Measurements from ENCODE around the gene DAO.
A peak's percentile ranks its signal among the peaks of the same experiment; 100 is the strongest.

Gene DAO

DNA sequence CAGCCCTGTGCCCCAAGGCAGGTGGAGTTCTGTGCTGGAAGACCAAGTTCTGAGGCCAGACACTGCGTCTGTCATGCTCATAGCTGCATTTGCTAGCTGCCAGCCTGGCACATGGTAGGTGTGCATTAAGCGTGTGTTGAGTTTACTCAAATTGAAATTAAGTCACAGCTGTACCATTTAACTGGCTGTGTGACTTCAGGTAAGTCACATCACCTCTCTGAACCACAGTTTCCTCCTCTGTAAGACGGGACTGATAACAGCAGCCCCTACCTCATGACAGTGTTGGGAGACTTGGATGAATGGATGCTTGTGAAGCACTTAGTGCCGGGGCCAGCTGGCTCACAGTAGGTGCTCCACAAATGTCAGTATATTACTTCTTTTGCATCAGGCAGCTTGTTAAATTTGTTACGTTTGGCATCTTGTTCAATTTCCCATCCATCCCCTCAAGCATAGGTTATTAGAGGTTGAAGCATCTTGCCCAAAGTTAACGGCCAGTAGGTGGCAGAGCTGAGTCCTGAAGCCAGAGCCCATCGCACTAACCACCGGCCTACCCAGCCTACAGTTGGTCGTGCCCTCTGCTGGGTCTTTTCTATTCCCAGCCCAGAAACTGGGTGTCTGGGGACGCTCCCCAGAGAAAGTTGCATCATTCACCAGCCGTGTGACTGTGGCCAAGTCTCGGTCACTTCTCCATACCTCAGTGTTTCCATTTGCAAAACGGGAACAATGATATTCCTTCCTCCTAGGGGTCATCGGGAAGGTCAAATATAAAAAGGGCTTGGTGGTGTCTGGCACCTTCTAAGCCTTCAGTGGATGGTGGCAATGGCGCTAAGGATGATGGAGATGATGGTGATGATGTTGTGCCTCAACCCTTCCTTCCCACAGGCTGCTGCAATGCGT lies 4.5 kb downstream of the DAO start:
- Mint-ChIP-seq H3K4me3 (no peak overlapping the region), H3K27ac (no peak overlapping the region), H3K36me3 (no peaks in the 10 kb centered on the region), H3K4me1 (peaks cover 6% of the 10 kb centered on the region), H3K9me3 (no peaks in the 10 kb centered on the region)
- ATAC-seq (peak; percentile 79), DNase-seq (ENCODE audit: low spot score in 2 of 2) (peak; percentile 56 to 85)

DNA sequence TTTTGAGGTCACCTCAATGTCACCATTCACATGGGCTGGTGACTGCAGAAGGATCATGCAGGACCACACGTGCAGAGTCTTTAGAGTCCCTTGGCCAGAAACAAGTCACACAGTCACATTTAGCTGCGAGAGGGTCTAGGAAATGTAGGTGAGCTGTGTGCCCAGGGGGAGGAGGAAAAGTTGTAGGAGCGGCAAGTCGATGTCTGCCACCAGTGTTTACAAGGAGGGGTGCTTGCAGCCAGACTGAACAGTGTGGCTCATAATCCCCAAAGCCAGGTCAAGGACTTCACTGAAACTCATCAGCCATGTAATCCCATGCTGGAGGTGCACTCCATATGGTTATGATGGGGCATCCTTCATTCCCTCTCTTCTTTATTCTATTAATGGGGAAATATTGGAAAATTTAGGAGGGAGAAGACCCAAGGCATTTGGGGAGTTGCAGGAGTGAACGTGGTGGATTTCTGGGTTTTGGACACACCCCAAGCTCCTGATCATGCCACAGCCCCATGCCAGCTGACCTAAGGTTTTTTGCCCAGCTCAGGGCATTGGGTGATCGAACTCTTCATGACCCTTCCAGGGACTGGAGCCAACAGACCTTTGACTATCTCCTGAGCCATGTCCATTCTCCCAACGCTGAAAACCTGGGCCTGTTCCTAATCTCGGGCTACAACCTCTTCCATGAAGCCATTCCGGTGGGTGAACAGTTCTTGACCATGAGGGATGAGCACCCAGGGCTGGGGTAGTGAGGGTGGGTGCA lies 7.2 kb downstream of the DAO start:
- Mint-ChIP-seq H3K27ac (no peak overlapping the region), H3K4me3 (no peak overlapping the region), H3K9me3 (peaks cover 3% of the 10 kb centered on the region), H3K4me1 (peaks cover 6% of the 10 kb centered on the region), H3K36me3 (no peaks in the 10 kb centered on the region)
- DNase-seq (ENCODE audit: low spot score in 2 of 2) = no peak
- no peak for ATAC-seq

DNA sequence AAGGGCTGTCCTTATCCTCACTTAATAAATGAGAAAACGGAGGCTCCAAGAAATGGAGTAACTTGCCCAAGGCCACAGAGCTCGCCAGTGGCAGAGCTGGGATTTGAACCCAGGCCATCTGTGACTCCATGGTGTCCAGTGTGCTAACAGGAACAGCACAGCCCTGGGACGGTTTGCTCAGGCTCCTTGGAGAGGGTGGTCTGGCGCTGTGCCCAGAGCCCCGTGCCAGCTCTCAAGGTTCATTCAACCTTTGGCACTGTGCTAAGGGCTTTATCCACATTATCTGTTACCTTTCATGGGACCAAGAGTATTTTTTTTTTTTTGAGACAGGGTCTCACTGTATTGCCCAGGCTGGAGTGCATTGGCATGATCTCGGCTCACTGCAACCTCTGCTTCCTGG lies 8.1 kb downstream of the DAO start:
- Mint-ChIP-seq H3K9me3 (peaks cover 3% of the 10 kb centered on the region), H3K4me3 (no peak overlapping the region)
- no peak for ATAC-seq

DNA sequence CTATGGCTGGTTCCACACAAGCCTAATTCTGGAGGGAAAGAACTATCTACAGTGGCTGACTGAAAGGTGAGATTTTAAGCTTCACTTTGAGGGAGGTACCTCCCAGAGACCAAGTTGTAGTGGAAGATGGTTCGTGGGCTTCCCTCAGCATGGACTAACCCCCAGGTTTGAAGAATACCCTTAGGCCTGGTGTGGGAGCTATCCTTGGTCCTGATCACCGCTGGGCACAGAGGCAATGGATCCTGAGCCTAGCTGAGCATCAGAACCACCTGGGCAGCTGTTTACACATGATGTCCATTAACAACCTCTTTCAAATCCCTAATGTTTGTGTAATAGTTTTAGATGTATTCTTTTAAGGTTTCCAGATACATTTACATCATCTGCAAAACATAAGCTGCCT lies 10.3 kb downstream of the DAO start:
- no peak for DNase-seq (ENCODE audit: low spot score in 2 of 2)
- Mint-ChIP-seq H3K9me3 (peaks cover 3% of the 10 kb centered on the region), H3K36me3 (no peaks in the 10 kb centered on the region), H3K4me1 (peaks cover 2% of the 10 kb centered on the region), H3K27ac (no peak overlapping the region), H3K4me3 (no peak overlapping the region)
- ATAC-seq = no peak

More for the DNA sequence above, 8.1 kb downstream of the DAO start:
- Mint-ChIP-seq H3K27ac (no peak overlapping the region), H3K36me3 (no peaks in the 10 kb centered on the region), H3K4me1 (peaks cover 6% of the 10 kb centered on the region)
- DNase-seq (ENCODE audit: low spot score in 2 of 2) = no peak

DNA sequence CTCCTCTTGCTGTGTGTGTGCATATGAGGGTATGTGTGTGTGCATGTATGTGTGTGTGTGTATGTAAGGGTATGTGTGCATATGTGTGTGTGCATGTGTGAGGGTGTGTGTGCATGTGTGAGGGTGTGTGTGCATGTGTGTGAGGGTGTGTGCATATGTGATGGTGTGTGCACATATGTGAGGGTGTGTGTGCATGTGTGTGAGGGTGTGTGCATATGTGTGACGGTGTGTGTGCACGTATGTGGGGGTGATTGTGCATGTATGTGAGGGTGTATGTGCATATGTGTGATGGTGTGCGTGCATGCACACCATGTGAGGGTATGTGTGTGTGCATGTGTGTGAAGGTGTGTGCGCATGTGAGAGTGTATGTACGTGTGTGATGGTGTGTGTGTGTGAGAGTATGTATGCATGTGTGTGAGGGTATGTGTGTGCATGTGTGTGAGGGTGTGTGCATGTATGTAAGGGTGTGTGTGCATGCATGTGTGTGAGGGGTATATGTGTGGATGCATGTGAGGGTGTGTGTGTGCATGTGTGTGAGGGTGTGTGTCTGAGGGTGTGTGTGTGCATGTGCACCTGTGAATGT lies 15.4 kb downstream of the DAO start:
- Mint-ChIP-seq H3K4me1 (peaks cover 8% of the 10 kb centered on the region), H3K36me3 (no peaks in the 10 kb centered on the region), H3K4me3 (no peak overlapping the region), H3K9me3 (peaks cover 3% of the 10 kb centered on the region), H3K27ac (no peak overlapping the region)
- DNase-seq (ENCODE audit: low spot score in 2 of 2) = no peak
- ATAC-seq = no peak

DNA sequence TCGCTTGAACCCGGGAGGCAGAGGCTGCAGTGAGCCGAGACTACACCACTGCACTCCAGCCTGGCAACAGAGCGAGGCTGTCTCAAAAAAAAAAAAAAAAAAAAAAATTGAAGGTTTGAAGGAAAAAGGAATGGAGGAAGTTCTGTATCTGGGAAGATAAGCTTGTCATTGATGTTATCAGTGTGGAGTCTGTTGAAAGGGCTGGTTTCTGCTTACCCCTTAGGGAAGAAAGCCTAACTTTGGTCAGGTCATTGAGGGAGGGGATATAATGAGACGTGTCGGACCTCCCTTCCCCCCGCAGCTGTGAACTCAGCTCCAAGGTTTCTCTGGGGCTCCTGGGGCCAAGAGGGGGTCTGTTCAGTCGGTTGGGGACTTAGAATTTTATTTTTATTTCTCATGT lies 16.4 kb downstream of the DAO start:
- Mint-ChIP-seq H3K27ac (no peak overlapping the region), H3K4me1 (peaks cover 8% of the 10 kb centered on the region), H3K36me3 (no peaks in the 10 kb centered on the region), H3K9me3 (no peaks in the 10 kb centered on the region), H3K4me3 (no peak overlapping the region)
- no peak for ATAC-seq
- DNase-seq (ENCODE audit: low spot score in 2 of 2) = no peak

DNA sequence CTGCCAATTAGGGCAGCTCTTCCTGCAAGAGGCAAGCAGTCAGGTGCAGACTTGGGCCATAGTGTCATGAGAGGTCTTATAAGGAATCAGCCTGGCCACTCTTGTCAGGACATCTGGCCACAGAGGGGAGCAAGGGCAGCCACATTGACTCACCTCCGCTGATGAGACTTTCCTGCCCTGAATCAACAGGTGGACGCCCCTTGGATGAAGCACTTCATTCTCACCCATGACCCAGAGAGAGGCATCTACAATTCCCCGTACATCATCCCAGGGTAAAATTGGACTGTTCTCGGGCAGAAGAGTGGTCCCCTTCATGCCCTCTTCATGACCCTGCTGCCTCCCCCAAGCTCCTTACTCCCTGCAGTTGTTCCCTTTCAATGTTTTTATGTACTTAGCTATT lies 16.9 kb downstream of the DAO start:
- Mint-ChIP-seq H3K9me3 (no peaks in the 10 kb centered on the region), H3K36me3 (no peaks in the 10 kb centered on the region), H3K4me3 (no peak overlapping the region), H3K4me1 (peaks cover 8% of the 10 kb centered on the region), H3K27ac (no peak overlapping the region)
- ATAC-seq (no peak), DNase-seq (ENCODE audit: low spot score in 2 of 2) (no peak)

DNA sequence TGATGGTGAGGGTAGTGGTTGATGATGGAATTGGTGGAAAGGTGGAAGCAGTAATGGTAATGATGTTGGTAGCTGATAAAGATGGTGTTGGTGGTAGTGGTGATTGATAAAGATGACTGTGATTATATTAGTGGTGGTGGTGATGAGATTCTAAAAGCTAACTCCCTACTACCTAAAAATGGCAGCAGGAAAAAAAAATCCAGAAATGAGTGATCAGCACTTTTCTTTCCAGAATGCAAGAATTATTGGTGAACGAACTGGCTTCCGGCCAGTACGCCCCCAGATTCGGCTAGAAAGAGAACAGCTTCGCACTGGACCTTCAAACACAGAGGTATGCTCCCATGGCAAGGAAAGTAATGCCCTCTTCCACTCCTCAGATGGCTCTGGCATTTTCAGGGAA lies 19.3 kb downstream of the DAO start:
- H3K4me3 Mint-ChIP-seq = no peak overlapping the region
- H3K9me3 Mint-ChIP-seq = no peaks in the 10 kb centered on the region
- ATAC-seq = no peak
- no peaks in the 10 kb centered on the region for H3K36me3 Mint-ChIP-seq
- H3K27ac Mint-ChIP-seq = no peak overlapping the region
- no peak for DNase-seq (ENCODE audit: low spot score in 2 of 2)
- H3K4me1 Mint-ChIP-seq = peaks cover 8% of the 10 kb centered on the region

DNA sequence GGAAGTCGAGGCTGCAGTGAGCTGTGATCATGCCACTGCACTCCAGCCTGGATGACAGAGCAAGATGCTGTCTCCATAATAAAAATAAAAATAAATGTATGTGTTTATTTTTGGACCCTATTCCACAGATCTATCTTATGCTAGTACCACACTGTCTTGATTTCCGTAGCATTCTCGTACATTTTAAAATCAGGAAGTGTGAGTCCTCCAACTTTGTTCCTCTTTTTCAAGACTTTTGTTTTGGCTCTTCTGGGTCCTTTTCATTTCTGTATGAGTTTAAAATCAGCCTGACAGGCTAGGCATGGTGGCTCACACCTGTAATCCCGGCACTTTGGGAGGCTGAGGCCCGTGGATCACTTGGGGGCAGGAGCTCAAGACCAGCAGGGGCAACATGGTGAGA lies 25.8 kb downstream of the DAO start:
- Mint-ChIP-seq H3K9me3 (no peaks in the 10 kb centered on the region), H3K36me3 (no peaks in the 10 kb centered on the region), H3K4me3 (no peak overlapping the region), H3K4me1 (no peaks in the 10 kb centered on the region), H3K27ac (no peak overlapping the region)
- DNase-seq (ENCODE audit: low spot score in 2 of 2) (no peak), ATAC-seq (no peak)

DNA sequence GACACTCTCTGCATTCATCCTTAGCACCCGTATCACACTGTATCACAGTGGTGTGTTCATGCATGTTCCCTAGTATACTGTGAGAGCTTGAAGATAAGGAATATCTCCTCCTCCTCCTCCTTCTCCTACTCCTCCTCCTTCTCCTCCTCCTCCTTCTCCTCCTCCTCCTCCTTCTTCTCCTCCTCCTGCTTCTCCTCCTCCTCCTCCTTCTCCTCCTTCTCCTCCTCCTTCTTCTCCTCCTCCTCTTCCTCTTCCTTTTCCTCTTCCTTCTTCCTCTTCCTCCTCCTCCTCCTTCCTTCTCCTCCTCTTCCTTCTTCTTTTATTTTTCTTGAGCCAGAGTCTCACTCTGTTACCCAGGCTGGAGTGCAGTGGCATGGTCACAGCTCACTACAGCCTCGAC lies 27.1 kb downstream of the DAO start:
- H3K4me1 Mint-ChIP-seq = no peaks in the 10 kb centered on the region

DNA sequence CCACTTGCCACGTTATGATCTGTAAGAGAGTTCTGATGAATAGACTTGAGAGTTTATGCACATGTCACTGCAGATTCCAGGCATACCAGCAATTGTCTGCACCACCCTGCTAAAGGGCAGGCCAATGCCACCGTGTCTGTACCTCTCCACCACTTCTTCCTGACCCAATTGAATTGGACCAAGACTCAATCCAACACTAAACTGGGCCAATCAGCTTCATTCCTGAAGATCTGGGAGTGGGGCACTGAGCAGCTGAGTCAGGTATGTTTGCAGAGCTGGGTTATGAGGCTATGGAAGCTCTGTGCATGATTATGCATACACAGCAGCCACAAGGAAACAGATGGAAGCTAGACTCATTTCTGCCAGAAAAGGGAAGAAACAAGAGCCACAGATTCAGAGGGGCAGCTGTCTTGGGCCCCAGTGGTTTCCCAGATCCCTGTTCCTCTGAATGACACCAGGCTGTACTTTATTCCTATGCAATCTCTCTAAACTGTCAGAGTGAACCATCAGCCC lies 28.0 kb downstream of the DAO start:
- H3K4me3 Mint-ChIP-seq = no peak overlapping the region
- H3K36me3 Mint-ChIP-seq = no peaks in the 10 kb centered on the region
- DNase-seq (ENCODE audit: low spot score in 2 of 2) = no peak
- no peaks in the 10 kb centered on the region for H3K9me3 Mint-ChIP-seq
- H3K4me1 Mint-ChIP-seq = no peaks in the 10 kb centered on the region
- H3K27ac Mint-ChIP-seq = no peak overlapping the region
- ATAC-seq = no peak

More for the DNA sequence above, 27.1 kb downstream of the DAO start:
- ATAC-seq (no peak), DNase-seq (ENCODE audit: low spot score in 2 of 2) (no peak)
- H3K36me3 Mint-ChIP-seq = no peaks in the 10 kb centered on the region
- H3K4me3 Mint-ChIP-seq = no peak overlapping the region
- no peaks in the 10 kb centered on the region for H3K9me3 Mint-ChIP-seq
- no peak overlapping the region for H3K27ac Mint-ChIP-seq

DNA sequence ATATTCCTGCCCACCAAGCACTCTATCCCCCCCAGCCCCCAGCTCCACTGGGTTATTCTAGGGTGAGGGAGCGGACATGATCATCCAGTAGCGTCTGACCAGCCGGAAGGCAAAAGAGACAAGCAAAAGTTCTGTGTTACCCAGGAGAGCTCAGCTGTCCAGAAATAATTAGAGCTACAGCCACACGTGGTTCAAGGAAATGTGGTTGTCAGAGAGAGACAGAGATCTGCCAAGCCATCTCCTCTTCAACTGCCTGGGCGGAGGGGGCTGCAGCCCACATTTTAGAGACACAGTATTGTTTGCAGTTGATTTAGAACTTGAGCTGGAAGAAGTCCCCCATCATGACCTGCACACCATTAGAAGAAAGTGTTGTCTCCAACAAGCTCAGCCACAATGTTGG lies 30.4 kb downstream of the DAO start:
- Mint-ChIP-seq H3K9me3 (no peaks in the 10 kb centered on the region), H3K27ac (no peak overlapping the region), H3K4me1 (no peaks in the 10 kb centered on the region), H3K36me3 (no peaks in the 10 kb centered on the region), H3K4me3 (no peak overlapping the region)
- ATAC-seq (no peak), DNase-seq (ENCODE audit: low spot score in 2 of 2) (no peak)

DNA sequence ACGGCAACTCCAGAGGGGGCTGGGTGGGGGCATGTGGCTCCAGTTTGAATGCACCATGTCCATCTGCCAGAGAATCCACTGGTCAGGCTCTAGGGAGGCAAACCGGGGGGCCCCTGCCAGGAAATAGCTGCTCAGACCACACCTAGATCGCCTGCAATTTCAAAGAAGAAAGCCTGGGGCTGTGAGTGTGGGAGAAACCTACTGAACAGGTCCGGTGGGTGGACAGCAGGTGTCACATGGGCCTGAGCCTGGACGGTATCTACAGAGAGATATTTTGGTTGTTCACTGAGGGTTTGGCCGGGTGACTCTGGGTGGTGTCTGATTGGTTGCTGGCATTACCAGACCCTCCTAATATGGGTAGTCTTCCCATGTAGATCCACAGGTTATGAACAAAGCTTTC lies 32.0 kb downstream of the DAO start:
- ATAC-seq = no peak
- no peaks in the 10 kb centered on the region for H3K4me1 Mint-ChIP-seq
- H3K9me3 Mint-ChIP-seq = no peaks in the 10 kb centered on the region
- H3K4me3 Mint-ChIP-seq = no peak overlapping the region
- no peak for DNase-seq (ENCODE audit: low spot score in 2 of 2)
- no peaks in the 10 kb centered on the region for H3K36me3 Mint-ChIP-seq
- H3K27ac Mint-ChIP-seq = no peak overlapping the region

DNA sequence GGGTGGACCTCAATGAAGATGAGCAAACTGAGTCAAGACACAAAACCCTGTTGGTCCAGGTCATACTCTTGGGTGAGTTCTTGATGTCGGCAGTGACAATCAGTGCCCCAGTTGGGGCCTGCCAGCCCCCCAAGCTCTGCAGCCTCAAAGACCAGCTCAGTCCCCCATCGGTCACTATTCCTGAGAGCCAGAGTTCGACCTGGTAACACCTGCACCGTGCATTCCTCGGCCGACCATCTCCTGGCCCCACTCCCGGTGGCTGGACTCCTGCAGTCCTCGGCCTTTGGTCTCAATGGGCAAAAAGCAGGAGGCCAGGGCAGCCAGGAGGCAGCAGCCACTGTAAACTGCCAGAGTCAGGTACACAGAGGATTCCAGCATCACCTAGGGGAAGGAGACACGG lies 32.5 kb downstream of the DAO start:
- no peaks in the 10 kb centered on the region for H3K4me1 Mint-ChIP-seq
- DNase-seq (ENCODE audit: low spot score in 2 of 2) (no peak), ATAC-seq (no peak)
- no peak overlapping the region for H3K4me3 Mint-ChIP-seq
- no peak overlapping the region for H3K27ac Mint-ChIP-seq
- H3K9me3 Mint-ChIP-seq = no peaks in the 10 kb centered on the region
- no peaks in the 10 kb centered on the region for H3K36me3 Mint-ChIP-seq

DNA sequence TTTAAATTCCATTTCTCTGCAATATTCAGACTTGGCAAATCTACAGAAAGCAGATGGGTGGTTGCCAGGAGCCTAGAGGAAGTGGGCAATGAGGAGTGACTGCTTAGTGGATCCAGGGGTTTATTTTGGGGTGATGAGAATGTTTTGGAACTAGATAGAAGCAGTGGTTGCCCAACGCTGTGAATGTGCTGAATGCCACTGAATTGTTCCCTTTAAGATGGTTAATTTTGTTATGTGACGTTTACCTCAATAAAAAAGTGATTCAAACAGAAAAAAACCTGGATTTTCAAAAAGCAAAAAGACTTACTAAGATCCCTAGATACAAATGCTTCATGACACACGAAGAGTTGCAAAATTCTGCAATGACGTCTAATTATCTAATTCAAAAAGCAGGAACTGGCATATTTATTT lies 34.2 kb downstream of the DAO start:
- DNase-seq (ENCODE audit: low spot score in 2 of 2) (no peak), ATAC-seq (no peak)
- H3K9me3 Mint-ChIP-seq = no peaks in the 10 kb centered on the region
- H3K4me1 Mint-ChIP-seq = no peaks in the 10 kb centered on the region
- no peak overlapping the region for H3K4me3 Mint-ChIP-seq
- no peak overlapping the region for H3K27ac Mint-ChIP-seq
- no peaks in the 10 kb centered on the region for H3K36me3 Mint-ChIP-seq

All from stimulated activated effector memory CD8-positive, alpha-beta T cell treated with anti-CD3 and anti-CD28 coated beads, Interleukin-12 subunit alpha, Interleukin-12 subunit beta, amount 100 ng/mL, for 72 hours (primary cell).